GM18870 (cell line): ENCODE data around the gene ERICH2.

Source experiments
- ATAC-seq: cut with Tn5 transposase; IDR thresholded peaks from one replicate; pipeline ENCODE4 v1.9.1; 2021; ENCODE audit warnings: moderate library complexity; ENCODE audit not compliant: unreplicated experiment

The ERICH2 gene

DNA sequence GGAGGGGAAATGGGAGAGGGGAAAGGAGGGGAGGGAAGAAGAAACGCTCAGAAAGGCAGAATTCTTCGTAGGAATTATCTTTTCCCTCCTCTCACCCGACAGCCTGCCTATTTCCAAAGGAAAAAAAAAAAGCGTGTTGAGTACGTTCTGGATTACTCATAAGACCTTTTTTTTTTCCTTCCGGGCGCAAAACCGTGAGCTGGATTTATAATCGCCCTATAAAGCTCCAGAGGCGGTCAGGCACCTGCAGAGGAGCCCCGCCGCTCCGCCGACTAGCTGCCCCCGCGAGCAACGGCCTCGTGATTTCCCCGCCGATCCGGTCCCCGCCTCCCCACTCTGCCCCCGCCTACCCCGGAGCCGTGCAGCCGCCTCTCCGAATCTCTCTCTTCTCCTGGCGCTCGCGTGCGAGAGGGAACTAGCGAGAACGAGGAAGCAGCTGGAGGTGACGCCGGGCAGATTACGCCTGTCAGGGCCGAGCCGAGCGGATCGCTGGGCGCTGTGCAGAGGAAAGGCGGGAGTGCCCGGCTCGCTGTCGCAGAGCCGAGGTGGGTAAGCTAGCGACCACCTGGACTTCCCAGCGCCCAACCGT lies 46.4 kb downstream of the ERICH2 start, which contains the start of gene GAD1:
Gene GAD1 (plus strand): TSS at position 384 of the 589 bp plus-strand sequence. CDS start 1,705 bp downstream, outside the sequence.
- no peak for ATAC-seq

- no peak for ATAC-seq
These were observed 47.2 kb downstream of the ERICH2 start for GRCh38 chr2:170817093-170818035.

DNA sequence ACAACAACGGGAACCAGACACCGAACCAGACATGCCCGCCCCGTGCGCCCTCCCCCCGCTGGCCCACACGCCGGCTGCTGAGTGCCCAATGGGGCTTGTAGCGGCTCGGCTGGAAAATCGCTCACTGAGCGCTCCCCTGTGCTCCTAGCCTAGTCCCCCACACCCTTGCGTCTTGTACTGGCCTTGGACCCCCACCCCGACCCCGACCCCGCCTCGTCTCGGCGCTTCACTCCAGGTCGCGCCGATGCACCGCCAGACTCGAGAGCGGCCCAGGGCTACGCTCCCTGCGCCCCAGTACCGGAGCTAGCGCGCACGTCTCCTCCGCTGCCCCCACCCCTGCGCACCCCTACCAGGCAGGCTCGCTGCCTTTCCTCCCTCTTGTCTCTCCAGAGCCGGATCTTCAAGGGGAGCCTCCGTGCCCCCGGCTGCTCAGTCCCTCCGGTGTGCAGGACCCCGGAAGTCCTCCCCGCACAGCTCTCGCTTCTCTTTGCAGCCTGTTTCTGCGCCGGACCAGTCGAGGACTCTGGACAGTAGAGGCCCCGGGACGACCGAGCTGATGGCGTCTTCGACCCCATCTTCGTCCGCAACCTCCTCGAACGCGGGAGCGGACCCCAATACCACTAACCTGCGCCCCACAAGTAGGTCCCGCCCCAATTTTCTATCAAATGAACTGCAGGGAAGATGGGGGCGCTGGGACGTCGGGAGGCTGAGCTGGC lies 48.0 kb downstream of the ERICH2 start:
- ATAC-seq, result no peak

DNA sequence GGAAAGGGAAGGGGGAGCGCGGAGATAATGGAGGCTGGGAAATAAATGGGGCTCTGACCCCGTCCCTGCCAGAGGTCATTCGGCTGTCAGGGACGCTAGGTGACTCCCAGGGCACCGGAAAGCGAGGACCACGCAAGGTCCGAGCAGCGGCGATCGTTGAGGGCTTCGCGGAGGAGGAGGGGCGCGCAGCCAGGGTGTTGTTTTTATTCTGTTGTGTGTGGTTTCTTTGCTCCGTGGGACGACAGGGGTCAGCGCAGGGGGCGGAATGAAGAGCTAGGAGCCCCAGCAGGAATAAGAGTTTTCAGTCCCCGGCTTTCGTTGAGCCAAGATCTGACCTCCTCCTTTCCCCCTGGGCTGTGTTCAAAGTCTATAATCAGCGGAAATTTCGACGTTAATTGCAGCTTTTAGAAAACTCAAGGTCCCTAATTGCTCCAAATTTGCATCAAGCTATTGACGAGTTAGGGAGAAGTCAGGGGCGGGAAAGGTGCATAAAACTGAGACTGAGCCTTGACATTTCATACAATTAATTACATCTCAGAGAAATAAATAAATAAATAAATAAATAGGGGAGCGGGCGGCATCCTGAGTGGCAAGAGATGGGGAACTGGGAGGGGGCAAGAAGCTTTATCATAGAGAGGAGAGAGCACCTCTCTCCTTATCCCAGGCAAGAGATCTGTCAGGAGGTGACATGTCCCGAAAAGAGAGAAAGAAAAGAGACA lies 48.7 kb downstream of the ERICH2 start:
- no peak for ATAC-seq

DNA sequence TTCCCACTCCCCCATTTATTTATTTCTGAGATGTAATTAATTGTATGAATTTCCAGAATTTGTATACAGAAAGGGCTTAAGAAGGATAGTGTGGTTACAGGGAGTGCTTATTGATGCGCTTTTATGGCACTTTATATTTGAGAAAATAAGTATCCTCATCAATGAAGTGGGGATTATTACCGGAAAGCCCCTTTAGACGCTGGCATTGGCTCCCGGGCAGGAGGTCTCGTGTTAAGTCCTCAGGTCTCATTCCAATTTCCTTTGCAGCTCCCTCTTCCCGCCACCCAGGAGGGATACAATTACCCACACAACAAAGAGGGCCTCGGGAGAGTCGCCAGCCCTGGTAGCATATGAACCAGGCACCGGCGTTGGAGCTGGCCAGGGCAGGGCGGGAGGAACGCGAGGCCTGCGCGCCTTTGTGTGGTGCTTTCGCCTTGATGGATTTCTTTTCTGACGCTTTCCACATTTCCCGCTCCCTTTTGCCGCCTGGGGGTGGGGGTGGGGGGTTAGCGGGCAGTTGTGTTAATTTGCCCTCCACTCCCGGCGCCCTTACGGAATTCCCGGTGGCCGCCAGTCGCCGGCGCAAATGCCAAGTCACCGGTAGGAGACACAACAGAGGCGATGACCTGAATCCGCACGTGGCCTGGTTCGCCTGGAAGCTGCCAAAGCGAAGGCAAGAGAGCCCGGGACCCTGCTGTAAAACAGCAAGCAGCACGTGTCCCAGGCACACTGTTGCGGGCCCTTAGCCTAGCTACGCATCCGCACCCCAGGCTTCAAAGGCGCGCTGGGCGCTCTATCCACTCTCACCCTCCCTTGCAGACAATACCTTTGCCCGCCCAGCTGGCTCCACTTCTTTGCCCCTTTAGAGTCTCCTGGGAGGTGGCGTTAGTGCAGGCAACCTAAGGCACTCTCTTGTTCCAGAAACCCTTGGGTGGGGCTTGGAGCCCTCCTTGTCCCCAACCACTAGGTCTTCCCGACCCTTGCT lies 49.8 kb downstream of the ERICH2 start:
- no peak for ATAC-seq

DNA sequence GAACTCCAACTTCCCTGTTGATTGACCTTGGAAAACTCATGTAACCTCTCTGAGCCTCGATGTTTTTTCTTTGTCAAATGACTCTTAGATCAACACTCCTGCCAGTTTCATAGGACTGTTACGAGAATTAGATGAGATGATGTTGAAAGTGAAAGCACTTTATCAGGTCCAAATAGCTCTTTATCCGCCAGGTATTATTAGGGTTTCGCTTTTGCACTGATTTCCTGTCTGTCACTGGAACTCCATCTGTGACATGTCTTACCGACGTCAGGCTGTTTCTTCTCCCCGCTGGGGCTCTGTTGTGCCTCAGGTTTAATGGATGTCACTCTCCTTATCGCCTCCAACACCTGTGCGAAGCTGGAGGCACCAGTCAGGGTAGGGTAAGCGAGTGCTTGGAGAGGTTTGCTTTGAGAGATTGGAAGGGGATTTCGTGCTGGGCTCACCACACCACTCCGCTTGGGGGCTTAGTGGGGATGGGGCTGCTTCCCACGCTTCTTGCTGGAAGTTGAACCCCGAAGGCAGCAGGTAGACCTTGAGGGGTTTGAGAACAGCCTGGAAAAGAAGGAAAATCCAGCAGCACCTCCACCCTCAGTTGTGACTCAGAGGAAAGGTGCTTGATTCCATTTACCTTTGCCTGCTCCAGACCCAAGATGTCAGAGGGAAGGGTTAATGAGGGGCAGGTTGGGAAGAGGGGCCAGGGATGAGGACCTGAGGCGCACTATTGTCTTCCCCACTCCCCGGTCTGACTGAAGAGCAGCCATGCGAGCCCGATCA lies 50.8 kb downstream of the ERICH2 start:
- no peak for ATAC-seq

DNA sequence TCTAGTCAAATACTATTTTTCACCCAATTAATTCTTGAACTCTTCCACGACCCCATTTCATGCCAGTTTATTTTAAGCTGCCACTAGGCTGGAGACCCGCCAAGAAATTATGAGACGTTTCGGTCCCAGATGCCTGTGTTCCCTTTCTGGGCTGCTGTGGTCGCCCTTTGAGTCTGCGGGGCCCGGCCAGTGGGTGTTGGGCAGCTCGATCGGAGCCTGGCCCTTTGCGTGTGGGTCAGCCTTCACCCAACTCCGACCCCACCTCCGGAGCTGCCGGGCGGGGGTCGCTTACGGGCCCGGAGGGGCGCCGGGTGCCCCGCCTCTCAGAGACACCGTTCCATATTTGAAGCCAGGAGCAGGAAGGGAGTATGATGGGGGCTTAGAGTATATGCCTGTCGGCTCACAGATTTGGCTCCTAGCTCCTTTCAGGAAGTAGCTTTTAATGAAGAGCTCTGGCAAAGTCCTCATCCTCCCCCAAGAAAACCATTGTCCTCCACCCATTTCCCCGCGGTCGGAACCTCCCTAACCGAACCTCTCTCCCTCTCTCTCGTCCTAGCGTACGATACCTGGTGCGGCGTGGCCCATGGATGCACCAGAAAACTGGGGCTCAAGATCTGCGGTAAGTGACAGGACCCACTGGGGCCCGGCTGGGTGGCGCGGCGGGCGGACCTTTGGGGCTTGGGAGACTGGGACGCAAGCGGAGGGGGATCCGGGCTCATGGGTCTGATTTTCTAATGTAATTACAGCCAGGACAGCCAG lies 51.5 kb downstream of the ERICH2 start:
- no peak for ATAC-seq

- ATAC-seq, result no peak
These were observed 52.3 kb downstream of the ERICH2 start for GRCh38 chr2:170822290-170823087.

- ATAC-seq, result no peak
These were observed 53.1 kb downstream of the ERICH2 start for GRCh38 chr2:170823088-170823897.

DNA sequence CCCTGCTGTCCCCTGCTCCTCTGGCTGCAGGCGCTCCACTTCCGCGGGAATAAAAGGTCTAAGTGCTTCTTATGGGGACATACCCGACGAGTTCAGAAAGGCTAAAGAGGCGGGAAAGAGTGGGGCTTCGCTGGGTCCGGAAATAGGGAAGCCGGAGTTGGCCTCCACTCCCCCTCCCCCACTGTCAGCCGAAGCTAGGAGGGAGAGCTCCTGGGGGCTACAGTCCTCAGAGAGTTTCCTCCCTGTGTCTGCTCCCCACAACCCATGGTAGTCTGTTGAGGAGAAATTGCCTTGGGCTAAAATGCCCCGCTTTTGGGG lies 53.7 kb downstream of the ERICH2 start:
- ATAC-seq, result no peak

DNA sequence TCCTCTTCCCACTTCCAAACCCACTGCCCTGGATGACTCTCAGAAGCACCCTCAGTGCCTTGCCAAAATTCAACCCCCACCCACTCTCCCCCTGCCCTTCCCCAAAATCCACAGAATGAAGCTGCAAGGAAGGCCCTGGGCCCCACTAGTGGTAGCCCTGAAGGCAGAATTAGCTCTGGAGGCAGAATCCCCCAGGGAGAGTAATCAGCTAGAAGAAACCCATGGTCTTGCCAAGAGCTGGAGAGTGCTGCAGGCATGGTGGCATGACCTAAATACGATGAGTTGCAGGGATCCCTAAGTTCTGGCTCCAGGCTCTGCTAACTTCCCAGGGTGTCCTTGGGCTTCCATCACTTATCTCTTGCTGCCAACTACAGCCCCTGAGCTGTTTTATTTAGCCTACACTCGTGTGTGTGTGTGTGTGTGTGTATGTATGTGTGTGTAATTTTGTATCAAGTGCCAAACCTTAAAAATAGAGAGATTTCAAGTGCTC lies 54.4 kb downstream of the ERICH2 start:
- ATAC-seq, result no peak

- ATAC-seq, result no peak
These were observed 57.8 kb downstream of the ERICH2 start for GRCh38 chr2:170827841-170828532.

- ATAC-seq, result no peak
These were observed 58.3 kb downstream of the ERICH2 start for GRCh38 chr2:170828533-170828916.

DNA sequence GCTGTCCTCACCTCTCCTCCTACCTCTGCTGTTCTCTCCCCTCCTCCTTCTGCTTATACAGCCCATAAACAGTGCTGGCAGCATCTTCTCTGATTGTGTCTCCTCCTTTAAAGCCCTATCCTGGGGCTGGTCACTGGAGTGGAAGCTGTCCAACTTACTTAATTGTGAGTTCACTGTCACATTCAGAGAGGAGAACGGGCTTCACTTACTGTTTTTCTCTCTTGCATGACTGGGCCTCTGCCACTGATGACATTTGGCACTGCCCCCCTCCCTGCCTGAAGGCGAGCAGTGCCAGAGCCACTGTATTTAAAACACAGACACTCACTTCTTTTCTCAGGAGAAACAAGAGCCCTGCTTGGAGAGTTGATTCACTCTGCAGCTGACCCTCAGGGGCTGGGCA lies 58.9 kb downstream of the ERICH2 start:
- no peak for ATAC-seq

DNA sequence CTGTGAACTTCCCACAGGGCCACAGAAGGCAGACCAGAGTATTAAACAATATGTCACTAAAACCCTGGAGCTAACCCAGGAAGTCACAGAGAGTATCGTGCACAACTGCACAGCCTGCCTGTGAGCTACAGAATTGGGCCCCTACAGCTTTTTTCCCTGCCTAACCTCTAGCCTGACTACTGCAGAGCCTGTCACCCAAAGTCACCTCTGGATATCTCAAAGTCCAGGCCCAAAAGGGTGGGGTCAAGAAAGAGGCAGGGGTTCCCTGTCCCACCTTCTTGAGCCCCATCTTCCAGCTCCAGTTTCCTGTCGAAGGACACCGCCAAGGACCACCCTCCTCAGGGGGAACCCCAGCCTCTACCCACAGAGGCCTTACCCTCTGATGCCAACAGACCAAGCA lies 60.0 kb downstream of the ERICH2 start:
- ATAC-seq, result no peak

DNA sequence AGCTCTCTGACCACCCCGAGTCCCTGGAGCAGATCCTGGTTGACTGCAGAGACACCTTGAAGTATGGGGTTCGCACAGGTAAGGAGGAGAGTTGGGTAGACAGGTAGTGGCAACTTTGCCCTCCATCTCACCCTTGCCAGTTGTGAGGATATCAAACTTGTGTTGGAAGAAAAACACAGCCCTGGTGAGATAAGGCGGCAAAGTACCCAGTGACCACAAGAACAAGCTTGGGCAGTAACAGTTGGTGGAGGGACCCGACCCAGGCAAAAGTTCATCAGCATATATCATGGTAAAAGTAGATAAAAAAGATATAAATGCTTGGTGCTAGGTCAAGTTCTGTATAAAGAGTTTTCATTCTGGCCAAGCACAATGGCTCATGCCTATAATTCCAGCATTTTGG lies 60.9 kb downstream of the ERICH2 start:
- ATAC-seq, result no peak
